Spleen (tissue), 11 donors: Measurements from ENCODE around the gene SLIT3. TPM values are rescaled to one million over a fixed set of nuclear protein-coding genes. Genes with fewer than 3 reads are reported as not detected.

Source experiments
- DNase-seq: peaks from one replicate; pipeline ENCODE4 v3.0.0-alpha.2; 2020
- H3K27ac ChIP-seq, 8 donors: fragments of 200-600 bp; sonication (generic) in 7 of 8; 1 replicate in 4 of 8; 2 replicates in 4 of 8; pipeline versions ENCODE4 v1.5.0 to v1.8.0; 2016 to 2021; ENCODE audit warnings: inconsistent platforms in 4 of 8, mild to moderate bottlenecking in 4 of 8, moderate library complexity in 1 of 8
- H3K27me3 ChIP-seq, 7 donors: fragments of 200-600 bp; sonication (generic) in 6 of 7; replicated peaks in 1 of 7; 1 replicate in 4 of 7; 2 replicates in 3 of 7; pipeline versions ENCODE4 v1.5.0 to v1.8.0; 2016 to 2021; ENCODE audit warnings: inconsistent platforms in 3 of 7, mild to moderate bottlenecking in 1 of 7
- H3K36me3 ChIP-seq, 6 donors: fragments of 200-600 bp; sonication (generic) in 5 of 6; 1 replicate in 4 of 6; 2 replicates in 2 of 6; pipeline versions ENCODE4 v1.5.0 to v1.8.0; 2016 to 2021; ENCODE audit warnings: inconsistent platforms in 2 of 6
- H3K4me1 ChIP-seq, 6 donors: fragments of 200-600 bp; sonication (generic) in 5 of 6; 1 replicate in 3 of 6; 2 replicates in 3 of 6; pipeline versions ENCODE4 v1.5.0 to v1.8.0; 2016 to 2021; ENCODE audit warnings: inconsistent platforms in 3 of 6
- H3K4me3 ChIP-seq, 8 donors: fragments of 200-600 bp; sonication (generic) in 7 of 8; 1 replicate in 4 of 8; 2 replicates in 4 of 8; pipeline versions ENCODE4 v1.5.0 to v1.8.0; 2016 to 2021; ENCODE audit warnings: inconsistent platforms in 4 of 8, mild to moderate bottlenecking in 4 of 8, moderate library complexity in 2 of 8
- H3K9me3 ChIP-seq, 8 donors: fragments of 200-600 bp; sonication (generic) in 7 of 8; 1 replicate in 4 of 8; 2 replicates in 4 of 8; pipeline versions ENCODE4 v1.5.0 to v1.8.0; 2016 to 2021; ENCODE audit warnings: inconsistent platforms in 4 of 8
- POLR2A ChIP-seq, 3 donors: fragments of 450-650 bp; IDR thresholded peaks; one replicate each; pipeline ENCODE4 v1.5.1; 2017; ENCODE audit warnings: antibody characterized with exemption in 3 of 3, mild to moderate bottlenecking in 1 of 3
- POLR2AphosphoS5 ChIP-seq, 3 donors: sonication (generic); formaldehyde crosslinking; IDR thresholded peaks; one replicate each; pipeline ENCODE4 v1.5.1; 2017; ENCODE audit warnings: antibody characterized with exemption in 3 of 3
- WGBS, 5 donors: extraction: QIAGEN DNeasy Blood & Tissue Kit in 3 of 5; methylation state at CpG; one replicate each; pipeline versions ENCODE4 v1.1.5 to v1.1.7; 2013 to 2018; 5-methylcytosine and 5-hydroxymethylcytosine counted together
- intact Hi-C: fragments of 100-400 bp; cut with DNase I; formaldehyde crosslinking; loops from one replicate; pipeline ENCODE4 v1.15.0; 2023; ENCODE audit warnings: low total_unique reads
- polyA plus RNA-seq, 3 donors: library from polyadenylated mRNA; stranded (reverse); fragments of 200-250 nt; gene quantifications; one replicate each; pipeline ENCODE4 v1.2.1, GENCODE V29; 2013
- total RNA-seq, 7 donors: library from RNA; depleted of rRNA in 3 of 7; stranded (reverse); fragments of >200 nt in 3 of 7; fragmentation: NEBNext Ultra II Directional in 4 of 7; extraction: Animal tissue kit (Norgen Biotek cat#: 25700) in 4 of 7; gene quantifications; one replicate each; pipeline versions ENCODE4 v1.1.0 to v1.2.1, GENCODE V29; 2016 to 2021
- TF ChIP-seq, protein P1 (sequence below), 11 experiments: fragments of 200-600 bp in 7 of 11; fragments of 450-650 bp in 4 of 11; sonication (generic) in 4 of 11; IDR thresholded peaks in 8 of 11; conservative IDR thresholded peaks in 3 of 11; 1 replicate in 7 of 11; 2 replicates in 4 of 11; pipeline versions ENCODE4 v1.4.0 to v1.8.0; 2016 to 2021; ENCODE audit warnings: antibody characterized with exemption in 11 of 11, inconsistent platforms in 4 of 11, mild to moderate bottlenecking in 1 of 11
- donor health status: healthy with polysubstance abuse.
- donor health status: DM: no; HTN: no; CAD: no; lungs with moderate emphysema.
- donor health status: DM: no; HTN: no; CAD: no.
- donor health status: Bipolar disorder and iron deficiency.
- donor health status: healthy.
- donor health status: DM: no; HTN: no; CAD: no.
- donor health status: DM: yes; HTN: yes; CAD: no.

The SLIT3 gene
- total and polyA plus RNA-seq, 10 donors, result 0.33 to 54.0 (median 13.2) TPM

DNA sequence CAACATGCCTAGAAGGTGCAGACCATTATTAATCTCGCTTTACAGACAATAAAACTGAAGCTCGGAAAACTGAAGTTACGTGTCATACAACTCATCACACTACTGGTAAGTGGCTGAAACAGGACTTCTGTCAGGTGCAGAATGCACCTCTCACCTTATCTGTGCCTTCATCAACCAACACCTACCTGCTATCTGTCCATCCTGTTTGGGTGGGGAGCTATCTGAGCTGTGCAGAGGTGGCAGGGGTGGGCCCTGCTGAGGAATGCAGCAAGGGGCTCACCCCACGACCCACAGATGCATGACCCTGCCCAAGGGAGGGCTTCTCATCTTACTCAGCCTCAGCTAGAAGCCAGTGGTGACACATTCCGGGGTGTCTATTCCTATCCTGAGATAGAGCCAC is 81.6 kb downstream of the SLIT3 start:
- TF ChIP-seq POLR2A (IDR thresholded peaks at IDR 0.05) (no peak), POLR2AphosphoS5 (IDR thresholded peaks at IDR 0.05) (no peak)
- TF ChIP-seq, protein P1, sequence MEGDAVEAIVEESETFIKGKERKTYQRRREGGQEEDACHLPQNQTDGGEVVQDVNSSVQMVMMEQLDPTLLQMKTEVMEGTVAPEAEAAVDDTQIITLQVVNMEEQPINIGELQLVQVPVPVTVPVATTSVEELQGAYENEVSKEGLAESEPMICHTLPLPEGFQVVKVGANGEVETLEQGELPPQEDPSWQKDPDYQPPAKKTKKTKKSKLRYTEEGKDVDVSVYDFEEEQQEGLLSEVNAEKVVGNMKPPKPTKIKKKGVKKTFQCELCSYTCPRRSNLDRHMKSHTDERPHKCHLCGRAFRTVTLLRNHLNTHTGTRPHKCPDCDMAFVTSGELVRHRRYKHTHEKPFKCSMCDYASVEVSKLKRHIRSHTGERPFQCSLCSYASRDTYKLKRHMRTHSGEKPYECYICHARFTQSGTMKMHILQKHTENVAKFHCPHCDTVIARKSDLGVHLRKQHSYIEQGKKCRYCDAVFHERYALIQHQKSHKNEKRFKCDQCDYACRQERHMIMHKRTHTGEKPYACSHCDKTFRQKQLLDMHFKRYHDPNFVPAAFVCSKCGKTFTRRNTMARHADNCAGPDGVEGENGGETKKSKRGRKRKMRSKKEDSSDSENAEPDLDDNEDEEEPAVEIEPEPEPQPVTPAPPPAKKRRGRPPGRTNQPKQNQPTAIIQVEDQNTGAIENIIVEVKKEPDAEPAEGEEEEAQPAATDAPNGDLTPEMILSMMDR (IDR thresholded peaks at IDR 0.05 in 8 of 11, conservative IDR thresholded peaks at IDR 0.05 in 3 of 11), result no peak
- WGBS, 5 donors, result 67 to 82% (median 76%) methylated on average over 5 of the region's 5 CpGs
- intact Hi-C loops, result no loop called here
- Histone ChIP-seq H3K4me1 (no peaks in the 10 kb centered on the region), H3K27me3 (no peaks in the 10 kb centered on the region), H3K36me3 (no peaks in the 10 kb centered on the region), H3K27ac (no peak overlapping the region), H3K4me3 (no peak overlapping the region), H3K9me3 (no peaks in the 10 kb centered on the region)
- DNase-seq, result no peak

DNA sequence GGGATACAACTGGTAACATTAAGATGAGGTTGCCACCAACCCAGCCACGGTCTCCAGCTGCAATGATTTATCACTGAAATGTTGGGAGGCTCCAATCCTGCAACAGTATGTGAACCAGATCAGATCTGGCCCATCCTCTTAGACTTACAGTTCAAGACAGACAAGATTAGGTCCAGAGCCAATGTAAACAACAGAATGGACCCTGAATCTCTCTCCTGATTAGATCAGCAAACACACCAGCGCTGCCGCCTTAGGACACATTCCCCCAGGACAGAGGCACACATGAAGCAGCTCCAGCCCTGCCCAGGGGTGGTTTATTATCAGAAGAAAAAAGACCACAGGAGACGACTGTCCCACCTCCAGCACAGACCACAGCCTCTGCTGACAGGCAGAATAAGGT is 82.1 kb downstream of the SLIT3 start:
- intact Hi-C loops, result no loop called here
- Histone ChIP-seq H3K9me3 (no peaks in the 10 kb centered on the region), H3K4me3 (no peak overlapping the region), H3K27me3 (no peaks in the 10 kb centered on the region), H3K27ac (no peak overlapping the region), H3K36me3 (no peaks in the 10 kb centered on the region), H3K4me1 (no peaks in the 10 kb centered on the region)
- 53 to 72% (median 60%) methylated on average over 4 of the region's 4 CpGs for WGBS, 5 donors
- TF ChIP-seq, protein P1 (IDR thresholded peaks at IDR 0.05 in 8 of 11, conservative IDR thresholded peaks at IDR 0.05 in 3 of 11), result no peak
- TF ChIP-seq POLR2AphosphoS5 (IDR thresholded peaks at IDR 0.05) (no peak), POLR2A (IDR thresholded peaks at IDR 0.05) (no peak)
- DNase-seq, result no peak

DNA sequence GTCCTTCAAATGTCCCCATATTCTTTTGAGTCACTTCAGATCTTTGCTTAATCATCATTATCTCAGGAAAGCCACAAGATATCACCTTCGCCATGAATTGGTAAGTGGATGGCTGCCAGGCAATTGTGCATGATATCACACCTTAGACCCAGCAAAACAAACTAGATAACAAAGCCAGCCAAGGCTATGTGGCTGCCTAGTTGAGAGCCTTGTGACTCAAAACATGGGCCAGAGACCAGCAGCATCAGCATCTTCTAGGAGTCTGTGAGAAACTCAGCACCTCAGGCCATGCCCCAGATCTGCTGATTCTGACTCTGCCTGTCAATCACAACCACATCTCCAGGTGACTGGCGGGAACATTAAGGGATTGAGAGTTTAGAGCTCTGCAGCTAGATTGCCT is 82.8 kb downstream of the SLIT3 start:
- 70 to 83% (median 82%) methylated on average over 2 of the region's 2 CpGs for WGBS, 5 donors
- Histone ChIP-seq H3K36me3 (no peaks in the 10 kb centered on the region), H3K4me1 (no peaks in the 10 kb centered on the region), H3K4me3 (no peak overlapping the region), H3K9me3 (no peaks in the 10 kb centered on the region), H3K27ac (no peak overlapping the region), H3K27me3 (no peaks in the 10 kb centered on the region)
- TF ChIP-seq POLR2A (IDR thresholded peaks at IDR 0.05), result no peak
- TF ChIP-seq, protein P1 (IDR thresholded peaks at IDR 0.05 in 8 of 11, conservative IDR thresholded peaks at IDR 0.05 in 3 of 11), result no peak
- DNase-seq, result no peak
- intact Hi-C loops, result no loop called here

DNA sequence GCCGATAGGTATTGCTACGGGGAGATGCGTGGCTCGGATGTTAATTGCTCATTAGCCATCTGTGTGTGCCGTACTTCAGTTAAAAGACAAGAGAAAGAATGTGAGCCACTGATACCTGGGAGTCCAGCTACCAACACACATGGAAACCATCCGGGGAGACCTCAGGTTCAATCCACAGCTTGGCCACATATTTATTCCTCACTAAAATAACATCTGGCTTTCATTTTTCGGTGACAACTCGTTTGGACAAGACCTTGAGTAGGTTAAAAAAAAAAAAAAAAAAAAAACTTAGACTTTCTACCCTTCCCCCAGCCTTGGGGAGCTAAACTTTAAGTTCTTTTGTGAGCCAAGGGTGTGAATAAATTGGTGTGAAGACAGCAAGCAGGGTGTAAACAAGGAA is 84.1 kb downstream of the SLIT3 start:
- whole genome bisulfite sequencing, 5 donors, result 81 to 88% (median 83%) methylated on average over 8 of the region's 8 CpGs
- Histone ChIP-seq H3K9me3 (peaks cover 0 to 1% (median 0%) of the 10 kb centered on the region in 8 donors), H3K36me3 (no peaks in the 10 kb centered on the region), H3K4me1 (no peaks in the 10 kb centered on the region), H3K4me3 (no peak overlapping the region), H3K27ac (no peak overlapping the region), H3K27me3 (no peaks in the 10 kb centered on the region)
- DNase-seq, result no peak
- intact Hi-C loops, result no loop called here
- TF ChIP-seq, protein P1 (IDR thresholded peaks at IDR 0.05 in 8 of 11, conservative IDR thresholded peaks at IDR 0.05 in 3 of 11), result no peak
- TF ChIP-seq POLR2A (IDR thresholded peaks at IDR 0.05) (no peak), POLR2AphosphoS5 (IDR thresholded peaks at IDR 0.05) (no peak)
